ENCODE data around the gene QRICH1. TPM values are rescaled to one million over a fixed set of nuclear protein-coding genes. Genes with fewer than 3 reads are reported as not detected.

QRICH1 gene
- total RNA-seq, 1 donor from 2014 or later, result 153 TPM

DNA sequence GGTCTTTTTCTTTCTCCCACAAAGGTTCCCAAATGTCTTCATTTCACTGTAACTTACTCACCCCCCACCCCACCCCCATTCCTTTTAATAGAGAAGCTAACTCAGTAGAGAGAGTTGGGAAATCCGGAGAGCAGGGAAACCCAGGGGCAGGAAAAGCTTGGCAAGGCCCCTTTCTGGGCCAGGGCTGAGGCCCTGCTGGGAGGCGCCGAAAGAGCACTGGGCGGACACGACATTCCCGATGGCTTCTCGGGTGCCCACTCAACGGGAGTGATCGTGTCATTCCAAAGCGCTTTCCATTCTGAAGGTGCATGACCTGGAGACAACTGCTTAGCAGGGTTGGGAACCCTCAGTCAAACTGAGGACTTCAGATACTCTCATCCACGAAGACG, 73.9 kb downstream of the QRICH1 start:
- H3K9me3 Mint-ChIP-seq, result no peaks in the 10 kb centered on the region
- peak overlapping the region; percentile 98 for H3K4me3 Mint-ChIP-seq
- H3K27me3 Mint-ChIP-seq (ENCODE audit: low read depth), result peaks cover 6% of the 10 kb centered on the region
- no peak overlapping the region for H3K27ac Mint-ChIP-seq (ENCODE audit: unreplicated experiment)
- peaks cover 36% of the 10 kb centered on the region for H3K4me1 Mint-ChIP-seq
- TF ChIP-seq, protein P1, sequence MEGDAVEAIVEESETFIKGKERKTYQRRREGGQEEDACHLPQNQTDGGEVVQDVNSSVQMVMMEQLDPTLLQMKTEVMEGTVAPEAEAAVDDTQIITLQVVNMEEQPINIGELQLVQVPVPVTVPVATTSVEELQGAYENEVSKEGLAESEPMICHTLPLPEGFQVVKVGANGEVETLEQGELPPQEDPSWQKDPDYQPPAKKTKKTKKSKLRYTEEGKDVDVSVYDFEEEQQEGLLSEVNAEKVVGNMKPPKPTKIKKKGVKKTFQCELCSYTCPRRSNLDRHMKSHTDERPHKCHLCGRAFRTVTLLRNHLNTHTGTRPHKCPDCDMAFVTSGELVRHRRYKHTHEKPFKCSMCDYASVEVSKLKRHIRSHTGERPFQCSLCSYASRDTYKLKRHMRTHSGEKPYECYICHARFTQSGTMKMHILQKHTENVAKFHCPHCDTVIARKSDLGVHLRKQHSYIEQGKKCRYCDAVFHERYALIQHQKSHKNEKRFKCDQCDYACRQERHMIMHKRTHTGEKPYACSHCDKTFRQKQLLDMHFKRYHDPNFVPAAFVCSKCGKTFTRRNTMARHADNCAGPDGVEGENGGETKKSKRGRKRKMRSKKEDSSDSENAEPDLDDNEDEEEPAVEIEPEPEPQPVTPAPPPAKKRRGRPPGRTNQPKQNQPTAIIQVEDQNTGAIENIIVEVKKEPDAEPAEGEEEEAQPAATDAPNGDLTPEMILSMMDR (conservative IDR thresholded peaks at IDR 0.05), result no peak
- peaks cover 13% of the 10 kb centered on the region for H3K36me3 Mint-ChIP-seq (ENCODE audit: low read depth)
- DNase-seq (ENCODE audit: low read depth, low spot score), result no peak

DNA sequence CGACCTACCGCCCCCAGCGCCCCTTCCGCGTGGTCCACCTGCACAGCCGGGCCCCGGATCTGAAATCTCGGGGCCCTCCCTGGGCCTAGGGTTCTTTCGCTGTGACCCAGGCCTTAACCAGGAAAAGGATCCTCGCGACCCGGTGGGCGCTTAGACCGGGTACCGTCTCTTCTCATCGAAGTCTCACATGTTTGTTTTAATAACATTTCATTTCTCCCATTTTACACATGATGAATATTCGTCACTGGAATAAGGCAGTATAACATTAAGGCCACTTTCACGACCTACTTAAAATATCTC, 75.2 kb downstream of the QRICH1 start:
- H3K27ac Mint-ChIP-seq (ENCODE audit: unreplicated experiment), result no peak overlapping the region
- H3K9me3 Mint-ChIP-seq, result no peaks in the 10 kb centered on the region
- H3K4me1 Mint-ChIP-seq, result peaks cover 36% of the 10 kb centered on the region
- peaks cover 6% of the 10 kb centered on the region for H3K27me3 Mint-ChIP-seq (ENCODE audit: low read depth)
- H3K36me3 Mint-ChIP-seq (ENCODE audit: low read depth), result peaks cover 11% of the 10 kb centered on the region
- peak overlapping the region; percentile 98 for H3K4me3 Mint-ChIP-seq
- DNase-seq (ENCODE audit: low read depth, low spot score), result no peak
- TF ChIP-seq, protein P1 (conservative IDR thresholded peaks at IDR 0.05), result no peak

DNA sequence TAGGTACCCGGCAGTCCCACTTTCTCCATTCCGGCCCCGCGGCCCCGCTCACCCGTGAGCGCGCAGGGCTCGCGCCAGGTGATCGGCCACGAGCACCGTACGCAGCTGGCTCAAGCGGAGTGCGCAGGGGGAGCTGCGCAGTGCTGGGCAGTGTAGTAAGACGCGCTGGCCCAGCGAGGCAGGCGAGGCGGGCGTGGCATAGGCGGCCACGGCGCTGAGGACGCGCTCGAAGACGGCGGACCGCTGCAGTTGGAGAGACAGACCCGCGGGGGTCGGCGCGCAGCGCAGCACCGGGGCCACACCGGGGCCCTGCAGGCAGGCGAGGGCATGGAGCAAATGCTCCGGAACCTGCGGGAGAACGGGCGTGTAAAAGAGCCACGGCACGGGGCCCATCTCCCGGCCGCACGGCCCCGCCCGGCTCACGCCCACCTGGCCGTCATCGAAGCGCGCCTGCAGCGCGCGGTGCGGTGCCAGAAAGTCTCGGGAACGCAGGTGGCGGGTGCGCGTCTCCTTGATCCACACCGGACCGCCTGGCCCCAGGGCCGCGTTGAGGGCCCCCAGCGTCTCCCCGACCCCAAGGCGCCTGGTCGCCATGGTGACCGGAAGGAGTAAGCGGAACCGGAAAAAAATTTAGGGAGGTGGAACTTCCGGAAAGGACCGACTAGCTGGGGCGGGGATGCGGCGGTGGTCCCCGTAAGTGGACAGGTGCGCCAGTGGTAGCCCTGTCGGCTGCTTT, 75.7 kb downstream of the QRICH1 start, which contains the start of gene DALRD3:
Gene DALRD3 (minus strand): TSS at position 610 of the 736 bp plus-strand sequence. CDS start 16 bp downstream, at position 594.
- H3K27me3 Mint-ChIP-seq (ENCODE audit: low read depth), result peaks cover 6% of the 10 kb centered on the region
- no peaks in the 10 kb centered on the region for H3K9me3 Mint-ChIP-seq
- peak within 1 kb of the TSS; percentile 62 for H3K27ac Mint-ChIP-seq (ENCODE audit: unreplicated experiment)
- H3K36me3 Mint-ChIP-seq (ENCODE audit: low read depth), result peaks cover 11% of the 10 kb centered on the region
- H3K4me1 Mint-ChIP-seq, result peaks cover 33% of the 10 kb centered on the region
- peak; percentile 41 for DNase-seq (ENCODE audit: low read depth, low spot score)
- H3K4me3 Mint-ChIP-seq, result peak within 1 kb of the TSS; percentile 98
- TF ChIP-seq, protein P1 (conservative IDR thresholded peaks at IDR 0.05), result no peak

DNA sequence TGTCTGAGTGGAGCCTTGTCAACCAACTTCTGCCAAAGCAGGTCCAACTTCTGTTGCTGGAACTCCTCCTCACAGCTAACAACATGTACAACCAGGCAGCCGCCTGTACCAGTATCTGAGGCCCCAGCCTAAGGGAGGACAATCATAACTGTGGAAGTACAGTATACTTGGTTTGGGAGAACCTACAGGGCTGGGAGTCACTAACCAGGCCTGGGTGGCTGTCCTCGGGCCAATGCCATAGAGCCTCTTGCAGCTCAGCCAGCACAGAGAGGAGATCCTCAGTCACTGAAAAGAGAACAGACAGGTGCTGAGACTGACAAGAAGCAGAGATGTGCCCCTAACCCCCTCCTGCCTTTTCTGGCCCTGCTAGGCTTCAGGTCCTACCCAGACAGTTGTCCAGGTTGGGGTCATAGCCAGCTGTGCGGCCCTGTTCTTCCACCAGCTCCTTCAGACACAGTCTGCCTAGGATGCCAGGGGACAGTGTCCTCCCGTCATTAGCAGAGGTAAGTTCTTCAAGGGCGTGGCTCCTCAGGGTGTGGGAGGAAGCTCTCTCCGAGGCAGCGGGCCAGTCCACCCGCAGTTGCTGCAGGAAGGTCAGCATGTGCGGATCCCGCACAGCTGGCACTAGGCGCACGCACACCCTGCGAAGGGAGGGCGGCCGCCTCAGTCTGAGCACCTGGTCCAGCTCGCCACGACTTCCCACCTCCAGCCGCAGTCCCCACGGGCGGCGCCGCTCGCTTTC, 76.5 kb downstream of the QRICH1 start:
- peaks cover 11% of the 10 kb centered on the region for H3K36me3 Mint-ChIP-seq (ENCODE audit: low read depth)
- no peak for DNase-seq (ENCODE audit: low read depth, low spot score)
- peaks cover 6% of the 10 kb centered on the region for H3K27me3 Mint-ChIP-seq (ENCODE audit: low read depth)
- H3K4me1 Mint-ChIP-seq, result peaks cover 26% of the 10 kb centered on the region
- H3K9me3 Mint-ChIP-seq, result no peaks in the 10 kb centered on the region
- TF ChIP-seq, protein P1 (conservative IDR thresholded peaks at IDR 0.05), result no peak
- H3K4me3 Mint-ChIP-seq, result peak overlapping the region; percentile 90
- H3K27ac Mint-ChIP-seq (ENCODE audit: unreplicated experiment), result no peak overlapping the region

DNA sequence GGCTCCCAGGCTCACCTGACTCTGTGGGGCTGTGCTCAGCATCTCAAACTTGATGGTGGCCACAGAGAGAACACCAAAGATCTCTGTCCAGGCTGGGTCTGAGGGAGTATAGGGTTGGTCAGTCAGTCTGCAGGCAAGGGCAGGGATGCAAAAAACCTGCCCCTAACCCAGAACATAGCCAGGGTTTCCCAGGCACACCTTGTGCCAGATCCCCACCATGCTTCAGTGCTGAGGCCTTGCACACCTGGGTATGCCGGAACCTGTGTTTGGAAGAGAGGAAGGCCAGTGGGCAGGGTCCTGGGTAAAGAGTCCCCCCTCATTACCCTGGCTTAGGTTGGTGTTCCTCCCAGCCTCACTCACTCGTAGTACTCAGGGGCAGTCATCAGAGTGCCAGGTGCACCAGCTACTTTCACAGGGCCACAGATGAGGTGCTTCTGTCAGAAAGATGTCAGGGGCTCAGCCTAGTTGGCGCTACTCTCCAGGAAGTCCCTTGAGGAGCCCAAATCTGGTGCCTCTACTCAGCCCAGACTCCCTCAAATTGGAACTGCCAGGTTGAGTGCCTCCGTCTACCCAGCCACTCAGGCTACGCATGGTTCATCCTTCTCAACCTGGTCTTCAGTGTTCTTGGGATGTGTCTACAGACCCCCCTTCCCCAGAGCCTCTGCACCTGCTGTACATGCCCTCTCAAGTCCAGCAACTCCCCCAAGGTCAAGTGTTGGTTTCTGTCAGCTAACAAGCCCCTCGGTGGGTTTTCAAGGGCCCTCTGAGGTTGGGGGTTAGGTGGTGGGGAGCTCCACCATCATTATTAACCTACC, 77.2 kb downstream of the QRICH1 start:
- H3K4me1 Mint-ChIP-seq, result peaks cover 26% of the 10 kb centered on the region
- H3K27me3 Mint-ChIP-seq (ENCODE audit: low read depth), result peaks cover 6% of the 10 kb centered on the region
- H3K27ac Mint-ChIP-seq (ENCODE audit: unreplicated experiment), result no peak overlapping the region
- H3K9me3 Mint-ChIP-seq, result no peaks in the 10 kb centered on the region
- H3K4me3 Mint-ChIP-seq, result peak overlapping the region; percentile 90
- TF ChIP-seq, protein P1 (conservative IDR thresholded peaks at IDR 0.05), result no peak
- no peak for DNase-seq (ENCODE audit: low read depth, low spot score)
- H3K36me3 Mint-ChIP-seq (ENCODE audit: low read depth), result peaks cover 11% of the 10 kb centered on the region
